ENCODE results near the gene SMYD3.

Gene SMYD3

GRCh38 chr1:246459221-246459620, 47.9 kb downstream of the SMYD3 start:
- Histone ChIP-seq H3K9ac (ENCODE audit: low read depth, low read length) (no peak overlapping the region), H3K27me3 (ENCODE audit: insufficient read depth, low read length, poor library complexity) (no peaks in the 10 kb centered on the region), H3K4me3 (ENCODE audit: low read depth in 1 of 2, low read length in 2 of 2) (no peak overlapping the region), H3K9me3 (ENCODE audit: insufficient read depth, low read length, severe bottlenecking) (no peaks in the 10 kb centered on the region), H3K79me2 (ENCODE audit: insufficient read depth, low read length) (peaks cover 2% of the 10 kb centered on the region; the same call in 1 of the 2 replicates), H3K4me2 (ENCODE audit: insufficient read depth, low read length) (no peak overlapping the region), H3K4me1 (ENCODE audit: insufficient read depth, low read length) (peaks cover 3% of the 10 kb centered on the region; the same call in 1 of the 2 replicates), H3K36me3 (ENCODE audit: insufficient read depth, low read length) (no peaks in the 10 kb centered on the region), H2AFZ (ENCODE audit: low read depth, low read length) (no peak overlapping the region), H4K20me1 (ENCODE audit: insufficient read depth, low read length) (peaks cover 4% of the 10 kb centered on the region; the same call in 1 of the 2 replicates), H3K27ac (ENCODE audit: low read length) (no peak overlapping the region)
- no peak for TF ChIP-seq EZH2 (IDR thresholded peaks at IDR 0.05; ENCODE audit: borderline replicate concordance, low read depth, low read length, severe bottlenecking)
- TF ChIP-seq CTCF (IDR thresholded peaks at IDR 0.05; ENCODE audit: borderline replicate concordance, extremely low read depth, low read length, poor library complexity, severe bottlenecking) = no peak
- ATAC-seq (ENCODE audit: insufficient read depth, low read depth) = no peak
- no peak for DNase-seq

- DNase-seq (no peak), ATAC-seq (ENCODE audit: insufficient read depth, low read depth) (no peak)
- H3K4me3 ChIP-seq (ENCODE audit: low read depth in 1 of 2, low read length in 2 of 2) = no peak overlapping the region
- no peaks in the 10 kb centered on the region for H3K36me3 ChIP-seq (ENCODE audit: insufficient read depth, low read length)
- no peak overlapping the region for H3K27ac ChIP-seq (ENCODE audit: low read length)
- no peaks in the 10 kb centered on the region for H3K27me3 ChIP-seq (ENCODE audit: insufficient read depth, low read length, poor library complexity)
- H3K9ac ChIP-seq (ENCODE audit: low read depth, low read length) = no peak overlapping the region
- H4K20me1 ChIP-seq (ENCODE audit: insufficient read depth, low read length) = peaks cover 3% of the 10 kb centered on the region; the same call in 1 of the 2 replicates
- no peak overlapping the region for H2AFZ ChIP-seq (ENCODE audit: low read depth, low read length)
- no peak overlapping the region for H3K4me2 ChIP-seq (ENCODE audit: insufficient read depth, low read length)
- TF ChIP-seq EZH2 (IDR thresholded peaks at IDR 0.05; ENCODE audit: borderline replicate concordance, low read depth, low read length, severe bottlenecking) (no peak), CTCF (IDR thresholded peaks at IDR 0.05; ENCODE audit: borderline replicate concordance, extremely low read depth, low read length, poor library complexity, severe bottlenecking) (no peak)
- H3K9me3 ChIP-seq (ENCODE audit: insufficient read depth, low read length, severe bottlenecking) = no peaks in the 10 kb centered on the region
- H3K79me2 ChIP-seq (ENCODE audit: insufficient read depth, low read length) = peaks cover 2% of the 10 kb centered on the region; the same call in 1 of the 2 replicates
- peaks cover 3% of the 10 kb centered on the region; the same call in 1 of the 2 replicates for H3K4me1 ChIP-seq (ENCODE audit: insufficient read depth, low read length)
These were observed 51.6 kb downstream of the SMYD3 start for GRCh38 chr1:246455476-246455875.

GRCh38 chr1:246454655-246455054, 52.4 kb downstream of the SMYD3 start:
- no peak overlapping the region for H3K4me3 ChIP-seq (ENCODE audit: low read depth in 1 of 2, low read length in 2 of 2)
- ATAC-seq (ENCODE audit: insufficient read depth, low read depth) = no peak
- H3K4me2 ChIP-seq (ENCODE audit: insufficient read depth, low read length) = no peak overlapping the region
- TF ChIP-seq CTCF (IDR thresholded peaks at IDR 0.05; ENCODE audit: borderline replicate concordance, extremely low read depth, low read length, poor library complexity, severe bottlenecking) (no peak), EZH2 (IDR thresholded peaks at IDR 0.05; ENCODE audit: borderline replicate concordance, low read depth, low read length, severe bottlenecking) (no peak)
- H3K79me2 ChIP-seq (ENCODE audit: insufficient read depth, low read length) = peaks cover 2% of the 10 kb centered on the region; the same call in 1 of the 2 replicates
- no peak overlapping the region for H2AFZ ChIP-seq (ENCODE audit: low read depth, low read length)
- DNase-seq = no peak
- H3K36me3 ChIP-seq (ENCODE audit: insufficient read depth, low read length) = no peaks in the 10 kb centered on the region
- H3K27ac ChIP-seq (ENCODE audit: low read length) = no peak overlapping the region
- H3K9ac ChIP-seq (ENCODE audit: low read depth, low read length) = no peak overlapping the region
- H4K20me1 ChIP-seq (ENCODE audit: insufficient read depth, low read length) = peaks cover 3% of the 10 kb centered on the region; the same call in 1 of the 2 replicates
- H3K4me1 ChIP-seq (ENCODE audit: insufficient read depth, low read length) = no peaks in the 10 kb centered on the region
- no peaks in the 10 kb centered on the region for H3K27me3 ChIP-seq (ENCODE audit: insufficient read depth, low read length, poor library complexity)
- H3K9me3 ChIP-seq (ENCODE audit: insufficient read depth, low read length, severe bottlenecking) = no peaks in the 10 kb centered on the region

All from DND-41 (cell line).